DMS53 (cell line): Measurements from ENCODE around the gene PRR3.

ENCODE experiments used
- DNase-seq: peaks from one replicate; lab custom pipeline; 2025; lab: John Stamatoyannopoulos, UW

PRR3 gene

DNA sequence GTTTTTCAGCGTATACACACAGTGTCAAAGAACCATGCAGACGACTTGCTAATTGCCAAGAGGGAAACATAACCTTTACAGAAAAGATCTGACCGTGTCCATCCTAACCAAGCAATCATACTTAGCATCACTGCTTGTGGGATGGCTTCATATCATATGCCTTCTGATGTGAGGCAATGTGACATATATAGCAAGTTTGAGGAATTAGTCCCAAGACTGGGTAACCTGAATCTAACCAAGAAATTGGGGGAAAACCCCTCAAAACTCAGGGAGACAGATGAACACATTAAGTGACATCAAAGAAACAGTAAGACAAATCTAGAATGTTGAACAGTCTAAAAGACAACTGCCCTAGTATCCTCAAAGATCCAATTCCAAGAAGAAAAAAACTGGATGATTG is 19.2 kb upstream of the PRR3 start:
- DNase-seq, result no peak

DNA sequence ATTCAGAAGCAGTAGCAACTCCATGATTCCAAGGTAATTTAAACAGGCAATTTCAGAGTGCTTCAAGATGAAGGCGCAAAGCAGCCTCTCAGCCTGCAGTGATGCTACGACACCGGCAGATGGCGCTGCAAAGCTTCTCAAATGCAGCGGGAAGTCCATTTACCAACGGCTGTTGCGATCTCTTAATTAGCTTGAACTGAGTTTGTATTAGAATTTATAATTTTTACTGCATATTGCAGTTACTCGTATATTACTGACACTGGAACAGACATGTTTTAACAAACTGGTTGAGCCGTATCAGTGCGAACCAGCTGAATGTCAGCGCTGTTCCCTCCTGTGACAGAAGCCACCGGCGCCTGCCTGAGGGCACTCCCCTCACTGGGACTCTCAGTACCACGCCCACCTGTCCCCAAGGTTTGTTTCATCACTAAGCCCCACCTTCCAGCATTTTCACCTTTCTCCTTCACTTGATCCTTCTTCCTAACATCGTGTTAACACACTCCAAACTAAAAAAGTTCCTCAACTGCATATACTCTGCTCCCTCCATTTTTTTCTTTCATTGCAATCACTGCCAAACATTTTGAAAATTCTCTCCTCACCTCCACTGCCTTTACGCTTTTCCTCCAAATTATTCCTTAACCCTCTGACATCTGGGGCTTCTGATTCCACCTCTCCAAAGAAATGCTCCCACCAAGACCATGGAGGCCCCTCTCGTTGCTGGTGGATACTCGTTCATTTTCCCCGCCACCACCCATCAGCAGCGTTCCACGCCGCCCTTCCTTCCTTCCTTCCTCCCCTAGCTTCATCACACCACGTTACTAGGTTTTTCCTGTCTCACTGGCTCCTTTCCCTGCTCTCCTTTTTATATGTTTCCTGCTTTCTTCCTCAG is 15.3 kb upstream of the PRR3 start:
- peak; percentile 84 for DNase-seq

DNA sequence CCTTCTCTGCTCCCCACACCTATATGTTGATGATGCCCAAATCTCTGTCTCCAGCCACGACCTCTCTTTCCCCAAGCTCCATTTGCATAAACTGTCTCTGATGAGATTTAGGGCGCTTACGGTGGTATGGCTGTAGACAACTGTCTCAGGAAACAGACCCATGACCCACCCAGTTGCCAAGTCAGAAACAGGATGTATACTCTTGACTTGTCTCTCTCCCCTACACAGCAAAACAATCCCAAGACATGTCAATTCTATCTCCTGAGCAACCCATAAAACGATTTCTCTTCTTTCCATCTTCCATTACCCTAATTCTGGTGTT is 14.7 kb upstream of the PRR3 start:
- DNase-seq, result no peak

DNA sequence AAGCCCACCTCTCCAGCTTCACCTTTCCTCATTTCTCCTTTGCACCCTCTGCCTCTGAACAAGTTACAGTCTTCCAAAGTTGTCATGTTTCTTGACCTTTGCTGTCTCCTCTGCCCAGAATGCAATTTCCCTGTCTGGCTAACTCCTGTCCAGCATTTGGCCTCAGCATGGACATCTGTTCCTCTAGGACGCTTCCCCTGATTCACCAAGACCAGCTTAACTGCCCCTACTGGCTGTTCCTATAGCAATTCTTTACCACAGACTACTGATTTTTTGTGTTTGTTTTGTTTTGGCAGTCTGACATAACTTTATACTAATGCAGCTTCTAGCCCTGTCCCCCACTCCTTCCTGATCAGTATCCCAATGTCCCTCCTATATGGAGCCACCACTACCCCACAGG is 14.2 kb upstream of the PRR3 start:
- no peak for DNase-seq

DNA sequence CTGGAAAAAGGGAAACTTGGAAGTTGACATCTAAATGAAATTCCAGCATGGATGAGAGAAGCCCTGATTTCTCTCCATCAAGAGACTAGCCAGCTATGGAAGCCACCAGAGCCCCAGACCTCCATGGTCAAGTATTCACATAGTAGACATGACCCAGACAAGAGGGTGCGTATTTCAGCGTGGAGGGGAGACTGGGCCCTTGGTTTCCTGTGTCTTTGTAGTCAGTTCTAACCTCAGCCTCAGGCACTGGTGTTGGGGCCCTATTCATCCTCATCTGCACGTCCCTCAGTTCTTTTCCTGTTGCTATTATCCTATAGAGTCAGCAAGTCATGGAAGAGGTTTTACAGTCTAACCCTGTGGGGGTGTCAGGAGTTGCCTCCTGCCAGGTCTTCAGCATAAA is 13.3 kb upstream of the PRR3 start:
- DNase-seq, result no peak

DNA sequence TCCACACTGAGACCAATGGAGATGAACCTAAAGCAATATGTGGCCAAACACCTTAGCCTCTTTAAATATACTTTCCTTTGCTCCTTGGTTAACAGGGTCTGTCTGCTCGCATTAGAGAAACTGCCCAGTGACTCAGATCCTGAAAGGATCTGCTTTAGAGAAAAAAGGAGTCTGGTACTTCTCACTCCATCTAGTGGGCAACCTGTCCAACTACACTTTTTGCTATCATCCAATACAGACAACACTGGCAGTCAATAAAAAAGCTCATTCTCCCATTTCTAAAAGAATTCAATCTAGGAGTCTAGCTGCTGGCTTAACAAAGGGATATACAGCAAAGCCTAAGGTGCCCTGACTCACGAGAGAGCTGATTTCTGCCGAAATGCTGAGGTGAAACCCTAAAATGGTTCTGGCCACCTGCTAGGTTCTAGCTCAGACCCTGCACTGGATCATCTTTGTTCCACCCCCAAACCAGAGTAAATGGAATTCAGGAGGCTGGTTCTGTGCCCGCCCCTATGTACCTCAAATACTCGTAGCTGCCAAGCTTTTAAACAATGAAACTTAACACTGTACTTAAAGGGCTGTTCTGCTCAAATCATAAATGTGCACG is 12.3 kb upstream of the PRR3 start:
- DNase-seq, result peak; percentile 84

DNA sequence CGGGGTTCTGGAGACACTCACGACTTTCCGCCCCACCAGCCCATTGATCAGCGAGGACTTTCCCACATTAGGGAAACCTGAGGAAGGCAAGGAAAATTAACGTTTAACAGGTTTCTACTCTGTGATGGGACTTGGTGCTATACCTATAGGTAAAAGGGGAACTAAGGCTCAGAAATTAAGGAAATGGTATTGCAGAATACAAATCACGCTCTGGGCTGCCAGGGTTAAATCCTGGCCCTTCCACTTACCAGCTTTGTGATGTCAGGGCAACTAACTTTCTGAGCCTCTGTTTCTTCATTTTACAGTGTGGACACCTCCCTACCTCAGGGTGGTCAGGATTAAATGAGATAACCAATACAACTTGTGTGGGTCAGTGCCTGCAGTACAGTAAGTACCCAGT is 9.6 kb upstream of the PRR3 start:
- no peak for DNase-seq

DNA sequence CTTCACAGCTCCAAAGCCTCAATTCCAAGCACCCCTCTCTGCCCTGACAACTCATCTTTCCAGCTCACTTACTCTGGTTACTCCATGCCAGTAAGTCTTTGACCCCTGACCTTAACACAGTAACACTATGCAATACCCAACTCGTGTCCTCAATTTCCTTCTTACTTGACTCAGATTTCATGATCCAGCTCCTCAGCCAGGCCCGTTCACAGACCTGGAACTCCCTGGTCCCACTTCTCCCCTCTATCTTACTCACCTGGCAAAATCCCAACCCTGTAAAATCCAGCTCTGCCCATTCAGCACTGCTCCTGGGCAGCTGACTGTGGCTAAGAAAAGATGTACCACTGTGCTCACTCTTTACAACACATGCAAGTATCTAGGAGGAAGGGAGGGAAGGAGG is 8.7 kb upstream of the PRR3 start:
- no peak for DNase-seq

DNA sequence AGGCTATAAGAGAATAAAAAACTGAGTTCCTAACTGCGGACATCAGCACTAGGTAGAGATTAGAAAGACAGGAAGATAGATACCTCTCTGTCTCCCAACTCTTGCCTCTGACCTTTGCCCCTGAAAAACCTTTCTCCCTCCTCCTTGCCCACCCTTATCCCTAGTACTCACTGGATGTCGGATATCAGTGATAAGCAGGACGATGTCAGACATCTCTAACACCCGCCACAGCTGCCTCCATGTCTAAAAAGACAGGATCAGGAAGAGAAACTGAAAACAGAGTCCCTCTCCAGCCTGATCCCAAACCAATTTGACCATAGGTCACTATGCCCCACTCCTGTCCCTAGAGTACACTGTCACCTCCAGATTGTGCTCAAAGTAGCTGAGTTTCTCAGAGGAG is 2.7 kb upstream of the PRR3 start:
- no peak for DNase-seq

DNA sequence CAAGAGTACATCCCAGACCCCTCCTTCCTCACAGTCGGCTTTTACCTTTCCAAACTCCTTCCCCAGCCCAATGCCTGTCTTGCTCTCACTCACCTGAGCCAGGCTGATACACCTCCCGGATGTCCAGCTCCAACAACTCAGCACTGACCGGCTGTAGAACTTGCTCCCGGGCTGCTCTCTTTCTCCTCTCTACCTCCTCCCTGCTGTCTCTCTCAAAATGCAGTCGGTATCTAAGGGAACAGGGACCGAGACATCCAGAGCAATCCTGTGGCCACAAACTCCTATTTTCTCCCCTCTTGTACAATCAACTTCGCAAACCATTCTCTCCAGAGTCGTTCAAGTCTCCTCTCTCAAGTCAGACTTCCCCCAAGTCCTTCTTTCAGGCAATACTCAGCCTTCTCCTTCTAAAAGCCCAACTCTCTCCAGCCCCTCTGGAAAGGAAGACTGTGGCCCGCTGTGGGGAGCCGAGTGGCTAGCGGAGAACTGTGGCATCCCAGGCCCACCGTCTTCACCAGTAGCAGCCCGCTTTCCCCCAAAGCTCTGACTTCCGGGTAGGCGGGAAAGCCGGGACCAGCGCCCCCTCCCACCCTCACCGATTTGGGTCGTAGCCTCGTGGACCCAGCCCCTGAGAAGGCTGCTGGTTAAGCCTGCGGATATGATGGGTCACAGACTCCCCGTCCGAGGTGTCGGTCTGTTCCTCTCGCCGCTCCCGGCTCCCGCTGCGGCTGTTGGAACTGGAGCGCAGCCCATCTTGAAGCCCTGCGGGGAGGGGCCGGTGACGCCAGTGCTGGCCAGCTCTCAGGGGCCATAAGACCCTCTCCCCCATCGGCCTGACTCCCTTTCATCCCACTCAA is 1.9 kb upstream of the PRR3 start:
- peak; percentile 67 for DNase-seq

DNA sequence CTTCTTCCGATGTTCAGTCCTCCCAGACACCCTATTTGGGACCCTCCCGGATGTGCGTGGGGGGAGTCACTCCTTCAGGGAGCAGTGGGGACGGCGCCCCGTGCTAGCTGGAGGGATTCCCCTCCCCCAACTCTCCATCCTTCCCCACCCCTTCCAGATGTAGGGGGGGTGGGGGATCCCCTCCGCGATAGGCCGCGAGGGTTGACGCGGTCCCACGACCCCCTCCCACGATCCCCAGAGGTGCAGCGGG is 1.4 kb upstream of the PRR3 start:
- no peak for DNase-seq

DNA sequence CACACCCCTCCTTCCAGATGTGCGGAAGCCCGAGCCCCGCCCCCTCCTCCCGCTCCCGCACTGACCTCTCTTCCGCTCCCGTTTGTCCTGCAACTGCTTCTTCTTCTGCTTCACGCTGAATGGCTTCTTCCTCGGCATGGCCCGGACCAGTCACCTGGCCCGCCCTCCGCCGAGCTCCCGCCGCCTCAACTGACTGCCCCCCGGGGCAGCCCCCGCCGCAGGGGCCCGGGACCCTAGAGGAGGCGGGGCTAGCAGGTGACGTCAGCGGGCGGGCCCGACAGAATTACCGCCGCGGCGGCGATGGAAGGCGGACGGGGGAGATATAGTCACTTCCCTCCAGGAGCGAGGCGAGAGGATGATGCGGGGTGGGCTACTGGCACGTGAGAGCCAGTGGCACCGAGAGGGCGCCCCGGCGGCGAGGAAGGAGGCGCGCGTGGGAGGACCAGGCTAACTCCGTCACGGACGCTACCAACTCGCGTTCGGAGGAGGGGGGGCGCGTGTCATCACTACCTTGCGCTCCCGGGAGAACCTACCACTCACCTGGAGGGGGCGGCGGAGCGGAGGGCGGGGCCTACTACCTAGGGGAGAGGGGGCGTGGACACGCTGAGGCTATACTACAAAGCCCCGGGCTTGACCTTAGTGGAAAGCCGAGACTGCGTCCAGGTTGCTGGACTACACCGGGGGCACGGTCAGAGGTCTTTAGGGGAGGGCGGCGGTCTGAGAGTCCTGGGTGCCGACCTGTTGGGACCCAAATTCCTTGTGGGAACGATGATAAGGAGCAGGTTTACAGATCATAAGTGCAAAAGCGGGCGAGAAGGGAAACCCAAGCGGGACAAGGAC is 809 bp upstream of the PRR3 start, which contains the start of gene GNL1:
Gene GNL1, minus strand, starts transcription at position 424 of the 840 bp plus-strand sequence. Its CDS starts 286 bp downstream, at position 138.
- DNase-seq, result peak; percentile 99

DNA sequence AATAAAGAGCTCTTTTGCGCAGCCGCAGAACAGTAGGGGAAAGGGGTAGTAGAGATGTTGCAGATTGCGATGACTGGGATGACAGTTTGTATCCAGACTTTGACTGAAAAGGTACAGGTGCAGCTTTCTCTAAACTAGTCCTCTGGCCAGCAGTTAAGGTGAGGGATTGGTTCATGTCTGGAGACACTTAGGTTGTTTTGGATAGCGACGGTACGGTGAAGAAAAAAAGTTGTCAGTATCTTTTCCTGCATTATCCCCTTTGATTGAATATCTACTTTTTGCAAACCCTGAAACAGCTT is 537 bp downstream of the PRR3 start:
- no peak for DNase-seq

DNA sequence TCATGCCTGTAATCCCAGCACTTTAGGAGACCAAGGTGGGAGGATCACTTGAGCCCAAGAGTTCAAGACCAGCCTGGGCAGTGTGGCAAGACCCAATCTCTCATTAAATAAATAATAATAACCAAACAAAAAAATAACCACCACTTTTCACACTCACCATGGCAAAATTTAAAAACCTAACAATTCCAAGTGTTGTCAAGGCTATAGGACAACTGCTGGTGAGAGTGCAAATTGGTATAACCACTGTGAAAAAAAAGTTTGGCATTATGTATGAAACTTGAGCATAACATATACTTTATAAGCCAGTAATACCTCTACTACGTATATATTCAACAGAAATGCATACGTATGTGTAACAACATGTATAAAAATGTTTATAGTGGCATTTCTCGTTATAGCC is 3.8 kb downstream of the PRR3 start:
- DNase-seq, result no peak

DNA sequence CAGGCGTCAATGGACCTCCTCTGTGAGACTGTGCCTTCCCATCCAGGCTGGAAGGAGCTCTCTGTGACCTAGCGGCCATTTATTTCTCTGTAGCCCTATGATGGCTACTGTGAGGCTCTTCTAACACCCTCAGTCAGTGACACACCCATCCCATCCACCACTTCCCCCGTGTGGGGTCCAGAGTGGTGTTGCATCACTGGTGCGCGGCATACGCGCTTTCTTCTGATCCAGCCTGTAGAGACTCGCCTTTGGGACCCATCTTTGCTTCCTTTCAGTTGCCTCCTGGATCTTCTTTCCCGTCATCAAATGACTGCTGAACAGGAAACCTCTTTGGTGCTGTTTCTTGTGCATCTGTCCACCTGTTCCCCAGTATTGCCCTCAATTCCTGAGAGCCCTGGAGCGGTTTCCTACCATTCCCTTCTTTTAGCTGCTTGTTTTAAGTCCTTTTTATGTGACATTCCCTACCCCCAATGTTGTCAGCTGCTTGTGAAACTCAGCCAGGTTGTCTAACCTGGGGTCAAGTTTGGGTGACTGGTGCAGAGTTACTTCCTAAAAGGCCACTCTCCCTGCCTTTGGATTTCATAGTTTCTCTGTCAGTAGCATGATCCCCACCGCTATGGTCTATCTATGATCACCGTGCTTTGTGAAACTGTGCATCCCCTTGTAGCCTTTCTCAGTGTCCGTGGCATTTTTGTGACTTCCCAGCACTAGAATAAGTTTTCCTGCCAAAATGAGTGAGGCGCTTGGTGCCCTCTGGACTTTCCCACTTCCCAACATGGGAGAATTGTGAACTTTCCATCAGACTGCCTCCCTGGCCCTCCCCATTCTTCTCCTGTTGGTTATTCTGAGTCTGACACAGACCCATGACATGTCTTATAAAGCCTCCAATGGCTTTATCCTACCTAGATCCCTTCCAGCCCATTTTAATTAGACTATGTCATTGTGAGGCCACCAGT is 5.7 kb downstream of the PRR3 start:
- no peak for DNase-seq

DNA sequence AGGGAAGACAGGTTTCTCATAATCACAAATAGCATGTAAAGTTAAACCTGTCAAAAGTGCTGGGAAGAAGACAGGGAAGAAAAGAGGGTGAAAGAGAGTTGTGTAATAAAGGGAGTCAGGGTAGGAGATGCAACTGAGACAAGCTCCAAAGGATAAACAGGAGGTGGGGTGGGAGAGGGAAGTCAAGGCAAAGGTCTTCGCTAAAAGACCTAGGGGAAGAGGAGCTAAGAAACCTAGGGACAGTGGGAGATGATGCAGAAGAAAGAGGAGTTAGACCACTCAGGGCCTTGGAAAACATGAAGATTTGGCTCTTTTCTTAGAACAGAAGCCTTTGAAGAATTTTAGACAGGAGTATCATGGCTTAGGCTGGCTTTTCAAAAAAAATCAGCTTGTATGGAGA is 7.0 kb downstream of the PRR3 start:
- DNase-seq, result no peak

DNA sequence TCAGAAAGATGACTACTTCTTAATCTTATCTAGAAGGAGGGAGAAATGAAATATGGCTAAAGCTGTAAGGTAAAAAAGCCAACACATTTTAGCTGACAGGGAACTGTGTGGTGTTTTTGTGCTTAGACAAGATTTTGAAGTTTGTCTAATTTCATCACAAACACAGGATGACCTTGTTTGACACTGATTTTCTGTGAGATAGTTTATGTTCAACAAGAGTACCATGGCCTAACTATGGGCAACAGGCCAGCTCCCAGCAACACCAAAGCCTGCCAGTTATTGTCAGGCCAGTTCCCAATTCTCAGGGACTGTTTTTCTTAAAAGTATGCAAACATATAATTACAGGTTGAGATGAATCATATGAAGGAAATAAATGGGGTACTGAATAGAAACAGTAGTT is 8.7 kb downstream of the PRR3 start:
- no peak for DNase-seq

DNA sequence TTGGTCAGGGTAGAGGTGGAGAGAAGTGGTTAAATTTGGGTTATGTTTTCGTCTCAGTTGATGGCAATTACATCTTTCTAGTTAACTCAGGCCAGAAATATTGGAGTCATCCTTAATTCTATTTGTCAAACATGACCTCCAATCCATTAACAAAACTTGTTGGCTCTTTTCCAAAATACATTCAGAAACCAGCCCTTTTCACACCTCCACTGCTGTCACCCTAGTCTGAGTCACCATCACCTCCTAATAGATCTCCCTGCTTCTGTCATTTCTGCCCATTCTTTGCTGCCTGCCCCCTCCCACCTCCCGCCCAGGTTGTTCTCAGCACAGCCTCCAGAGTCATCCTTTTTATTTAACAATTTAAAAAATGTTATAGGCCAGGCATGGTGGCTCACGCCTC is 11.2 kb downstream of the PRR3 start:
- peak; percentile 55 for DNase-seq

DNA sequence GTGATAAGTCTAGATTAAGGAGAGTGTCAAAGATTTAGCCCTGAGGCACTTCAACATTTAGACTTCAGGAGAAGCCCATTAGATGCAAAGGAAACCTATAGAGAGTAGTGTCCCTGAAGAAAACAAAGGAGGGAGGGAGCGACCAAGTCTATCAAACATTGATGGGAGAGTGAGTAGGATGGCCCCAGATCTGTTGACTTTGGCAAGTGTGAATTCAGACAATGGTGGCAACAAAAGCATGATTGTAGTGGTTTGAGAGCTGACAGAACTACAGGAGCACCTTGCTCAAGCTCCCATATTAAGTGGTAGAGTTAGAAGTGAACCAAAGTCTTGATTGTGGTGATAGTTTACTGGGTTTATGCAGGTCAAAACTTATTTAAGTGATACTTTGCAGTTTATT is 13.2 kb downstream of the PRR3 start:
- peak; percentile 43 for DNase-seq

DNA sequence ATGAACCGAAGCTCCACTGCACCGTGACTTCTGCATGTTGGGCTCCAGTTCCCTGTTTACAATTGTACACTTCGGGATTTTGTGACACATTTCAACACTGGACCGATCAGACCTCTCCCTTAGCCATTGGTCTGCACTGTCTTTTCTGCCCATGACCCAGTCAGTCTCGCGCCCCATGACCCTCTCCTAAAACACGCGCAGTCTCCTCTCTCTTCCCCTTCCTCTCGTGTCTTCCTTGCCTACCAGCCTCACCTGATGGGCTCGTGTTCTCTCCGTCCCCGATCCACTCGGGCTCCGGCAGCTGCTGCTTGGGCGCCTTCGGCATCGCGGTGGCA is 13.6 kb downstream of the PRR3 start:
- DNase-seq, result peak; percentile 79

DNA sequence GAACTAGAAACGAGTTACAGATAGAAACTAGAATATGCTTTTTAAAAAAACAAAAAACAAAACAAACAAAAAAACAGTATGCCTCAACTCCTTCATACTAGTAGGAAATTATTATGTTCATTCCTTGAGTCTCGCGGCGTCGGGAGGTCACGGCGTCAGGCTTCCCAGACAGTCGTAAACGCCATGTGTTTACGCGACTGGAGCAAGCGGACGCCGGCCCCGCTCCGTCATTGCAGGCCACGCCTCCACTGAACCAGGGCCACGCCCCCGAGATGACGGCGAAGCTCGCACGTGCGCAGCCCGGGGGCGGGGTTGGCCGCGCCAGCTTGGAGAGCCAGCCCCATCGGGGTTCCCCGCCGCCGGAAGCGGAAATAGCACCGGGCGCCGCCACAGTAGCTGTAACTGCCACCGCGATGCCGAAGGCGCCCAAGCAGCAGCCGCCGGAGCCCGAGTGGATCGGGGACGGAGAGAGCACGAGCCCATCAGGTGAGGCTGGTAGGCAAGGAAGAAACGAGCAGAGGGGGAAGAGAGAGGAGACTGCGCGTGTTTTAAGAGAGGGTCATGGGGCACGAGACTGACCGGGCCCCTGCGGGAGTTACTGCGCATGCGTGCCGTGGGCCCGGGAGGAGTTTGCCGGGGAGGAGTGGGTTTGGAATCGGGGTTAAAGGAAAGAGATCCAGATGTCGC is 14.1 kb downstream of the PRR3 start, which contains the start of gene ABCF1:
Gene ABCF1, plus strand, starts transcription at position 368 of the 687 bp plus-strand sequence. Its CDS starts 46 bp downstream, at position 414.
- peak; percentile 99 for DNase-seq
